AG09319 (cell line): ENCODE measurements around the gene FOXS1.

Experiments used
- DNase-seq: peaks from one replicate; pipeline ENCODE4 v3.0.0-alpha.2; 2010; ENCODE audit warnings: low read depth; ENCODE audit errors: extremely low read depth
- TF ChIP-seq, protein P1 (sequence below): IDR thresholded peaks from 2 replicates; pipeline ENCODE4 v1.5.1; 2011; ENCODE audit warnings: low read depth, mild to moderate bottlenecking, inconsistent platforms, low read length, moderate library complexity

Gene FOXS1

DNA sequence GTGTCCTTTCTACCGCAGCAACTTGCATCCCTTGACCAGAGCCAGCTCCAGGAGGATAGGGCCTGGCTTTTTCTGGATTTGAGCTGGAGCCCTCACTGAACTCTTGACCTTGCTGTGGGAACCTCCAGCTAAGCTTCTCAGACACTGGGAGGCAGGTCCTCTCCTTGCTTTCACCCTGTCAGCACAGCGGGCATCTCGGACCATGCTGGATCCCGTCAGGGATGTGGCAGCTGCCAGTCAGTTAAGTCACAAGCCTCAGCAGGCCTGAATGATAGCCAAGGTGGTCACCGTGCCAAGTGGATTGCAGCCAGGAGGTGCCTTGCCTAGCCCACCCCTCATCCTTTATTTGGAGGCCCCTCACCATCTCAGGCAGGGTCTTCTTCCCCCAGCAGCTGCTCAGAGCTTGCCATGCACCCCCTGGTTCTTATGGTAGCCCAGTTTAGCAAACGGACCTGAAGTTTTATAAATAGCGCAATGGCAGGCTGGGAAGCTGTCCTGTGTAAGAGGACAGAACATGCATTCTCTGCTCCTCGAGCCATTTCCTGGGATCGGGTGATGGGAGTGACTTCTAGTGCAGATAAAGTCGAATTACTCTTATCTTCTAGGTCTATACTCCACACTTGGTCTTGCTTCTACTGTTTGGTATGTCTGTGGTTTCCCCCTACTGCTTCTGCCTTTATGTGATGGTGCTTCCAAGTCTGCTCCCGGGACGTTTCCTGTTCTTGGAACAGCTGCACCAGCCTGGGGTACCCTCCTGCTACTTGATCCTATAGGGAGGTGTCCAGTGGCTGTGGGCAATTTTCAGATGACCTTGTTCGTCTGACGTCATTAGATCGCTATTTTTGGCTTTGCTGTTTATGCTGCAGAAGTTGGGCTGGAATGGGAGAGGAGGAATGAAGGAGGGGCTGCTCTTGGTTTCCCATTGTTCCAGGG lies 33.3 kb downstream of the FOXS1 start:
- TF ChIP-seq, protein P1, sequence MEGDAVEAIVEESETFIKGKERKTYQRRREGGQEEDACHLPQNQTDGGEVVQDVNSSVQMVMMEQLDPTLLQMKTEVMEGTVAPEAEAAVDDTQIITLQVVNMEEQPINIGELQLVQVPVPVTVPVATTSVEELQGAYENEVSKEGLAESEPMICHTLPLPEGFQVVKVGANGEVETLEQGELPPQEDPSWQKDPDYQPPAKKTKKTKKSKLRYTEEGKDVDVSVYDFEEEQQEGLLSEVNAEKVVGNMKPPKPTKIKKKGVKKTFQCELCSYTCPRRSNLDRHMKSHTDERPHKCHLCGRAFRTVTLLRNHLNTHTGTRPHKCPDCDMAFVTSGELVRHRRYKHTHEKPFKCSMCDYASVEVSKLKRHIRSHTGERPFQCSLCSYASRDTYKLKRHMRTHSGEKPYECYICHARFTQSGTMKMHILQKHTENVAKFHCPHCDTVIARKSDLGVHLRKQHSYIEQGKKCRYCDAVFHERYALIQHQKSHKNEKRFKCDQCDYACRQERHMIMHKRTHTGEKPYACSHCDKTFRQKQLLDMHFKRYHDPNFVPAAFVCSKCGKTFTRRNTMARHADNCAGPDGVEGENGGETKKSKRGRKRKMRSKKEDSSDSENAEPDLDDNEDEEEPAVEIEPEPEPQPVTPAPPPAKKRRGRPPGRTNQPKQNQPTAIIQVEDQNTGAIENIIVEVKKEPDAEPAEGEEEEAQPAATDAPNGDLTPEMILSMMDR, result no peak
- peak; percentile 48 for DNase-seq

DNA sequence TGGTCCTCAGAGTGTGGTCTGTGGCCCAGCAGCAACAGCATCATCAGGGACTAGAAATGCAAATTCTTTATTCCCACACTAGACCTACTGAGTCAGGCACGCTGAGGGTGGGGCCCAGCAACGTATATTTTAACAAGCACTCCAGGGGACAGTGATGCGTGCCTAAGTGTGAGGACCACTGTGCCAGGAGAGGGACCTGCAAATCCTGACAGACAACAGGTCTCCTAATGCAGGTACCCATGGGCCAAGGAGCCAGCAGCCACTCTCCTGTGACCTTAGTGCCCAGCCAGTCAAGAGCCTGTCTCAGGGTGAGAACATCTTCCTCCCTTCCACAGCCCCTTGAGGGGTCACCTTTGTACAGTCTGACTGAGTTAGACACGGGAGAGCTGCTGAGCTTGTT lies 34.2 kb downstream of the FOXS1 start:
- DNase-seq, result no peak
- TF ChIP-seq, protein P1, result no peak

DNA sequence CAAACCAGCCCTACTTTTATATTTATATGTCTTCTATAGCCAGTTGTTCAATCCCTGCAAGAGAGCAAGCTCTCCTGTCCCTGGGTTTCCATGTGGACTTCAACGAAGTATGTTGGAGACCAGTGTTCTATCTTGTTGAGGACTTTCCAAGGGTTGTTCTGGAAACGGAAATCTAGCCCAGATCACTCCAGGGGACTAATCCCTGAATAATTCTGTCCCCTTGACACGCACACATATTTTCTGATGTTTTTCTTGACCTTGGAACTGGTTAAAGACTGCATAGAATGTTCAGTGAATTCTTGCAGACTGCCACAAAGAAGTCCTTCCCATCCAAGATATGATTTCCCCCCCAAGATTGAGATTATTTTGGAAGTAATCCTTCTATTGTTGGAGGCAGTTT lies 35.7 kb downstream of the FOXS1 start:
- TF ChIP-seq, protein P1, result no peak
- no peak for DNase-seq

DNA sequence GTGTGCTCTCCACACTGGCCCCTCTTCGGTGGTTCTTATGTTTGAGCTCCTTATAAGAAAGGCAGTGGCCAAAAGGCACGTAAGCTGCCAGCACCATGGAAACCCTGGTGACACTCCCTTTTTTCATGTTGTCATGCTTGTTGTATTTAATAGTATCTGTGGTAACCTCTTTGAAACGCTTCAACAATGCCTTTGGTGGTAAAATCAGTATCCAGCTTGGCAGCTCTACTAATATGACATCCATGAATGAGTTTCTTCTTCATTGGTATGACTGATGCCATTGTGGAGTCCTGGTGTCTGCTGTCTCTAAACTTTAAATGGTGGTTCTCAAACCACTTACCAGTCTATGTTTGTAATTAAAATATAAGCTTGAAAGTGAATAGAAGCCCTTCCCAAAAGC lies 36.9 kb downstream of the FOXS1 start:
- DNase-seq, result no peak
- TF ChIP-seq, protein P1, result no peak

DNA sequence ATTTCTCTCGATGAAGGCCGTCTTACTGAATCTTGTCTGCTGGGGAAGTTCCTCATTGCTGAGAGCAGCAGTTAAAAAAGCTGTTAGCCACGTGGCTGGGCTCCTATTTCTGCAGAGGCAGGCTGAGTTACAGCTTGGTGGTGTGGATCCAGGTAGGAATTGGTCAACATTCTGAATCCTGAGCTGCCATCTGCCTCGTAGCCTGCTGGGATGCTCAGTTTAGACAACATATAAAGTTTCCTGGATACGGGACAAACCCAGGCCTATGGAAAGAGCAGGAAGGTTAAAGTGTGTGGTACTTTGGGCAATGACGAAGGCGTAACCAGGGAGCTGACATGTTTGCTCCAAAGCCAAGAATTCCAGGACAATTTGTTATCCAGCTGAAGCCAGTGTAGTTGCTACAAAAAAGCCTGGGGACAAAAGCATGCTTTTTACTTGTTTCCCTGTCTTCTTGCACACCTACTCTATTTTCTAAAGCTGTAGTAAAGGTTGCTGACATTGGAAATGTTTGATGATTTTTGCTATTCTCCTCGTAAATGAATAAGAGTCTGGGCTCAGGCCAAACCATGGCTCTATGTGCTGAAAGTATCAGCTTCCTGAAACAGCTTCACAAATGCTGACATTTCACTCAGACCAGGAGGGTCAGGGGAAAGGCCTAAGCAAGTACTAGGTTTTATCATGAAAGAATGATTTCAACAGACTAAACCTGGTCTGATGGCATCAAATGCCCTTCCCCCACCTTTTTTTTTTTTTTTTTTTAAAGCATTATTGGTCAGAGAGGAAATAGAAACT lies 38.6 kb downstream of the FOXS1 start:
- TF ChIP-seq, protein P1, result no peak
- DNase-seq, result no peak

DNA sequence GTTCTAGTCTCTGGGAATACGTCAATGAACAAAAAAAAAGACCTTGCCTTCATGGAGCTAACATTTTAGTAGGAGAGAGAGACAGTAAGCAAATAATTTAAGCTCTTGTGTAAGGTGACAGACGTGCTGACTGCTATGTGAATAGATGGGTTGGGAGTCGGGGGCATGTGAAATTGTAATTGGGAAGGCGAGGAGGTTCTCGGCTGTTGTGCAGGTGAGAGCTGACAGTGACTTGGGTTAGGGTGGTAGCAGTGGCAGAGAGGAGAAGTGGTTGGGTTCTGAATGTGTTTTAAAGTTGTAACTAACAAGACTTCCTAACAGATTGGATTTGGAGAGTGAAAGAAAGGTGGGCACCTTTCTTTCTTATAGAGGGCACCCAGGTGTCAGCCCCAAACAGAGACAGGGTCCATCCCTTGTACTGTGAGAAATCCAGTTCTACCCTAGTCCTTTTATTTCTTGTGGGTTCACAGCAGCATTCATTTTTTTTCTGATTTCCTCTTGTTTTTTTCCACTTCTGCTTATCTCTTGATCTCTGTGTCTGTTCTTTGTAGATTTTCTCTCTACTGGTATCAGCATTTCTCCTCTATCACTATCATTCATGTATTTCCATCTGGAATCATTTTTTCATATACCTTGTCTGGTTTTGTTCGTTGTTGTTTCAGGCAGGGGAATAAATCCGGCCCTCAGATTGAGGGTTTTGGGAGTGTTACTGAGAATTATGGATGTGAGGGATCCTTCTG lies 41.7 kb downstream of the FOXS1 start:
- no peak for DNase-seq
- TF ChIP-seq, protein P1, result no peak
